ENCODE measurements around the gene KRT73. TPM values are rescaled to one million over a fixed set of nuclear protein-coding genes. Genes with fewer than 3 reads are reported as not detected.

The KRT73 gene
- total RNA-seq, 4 donors from 2014 or later = not detected

DNA sequence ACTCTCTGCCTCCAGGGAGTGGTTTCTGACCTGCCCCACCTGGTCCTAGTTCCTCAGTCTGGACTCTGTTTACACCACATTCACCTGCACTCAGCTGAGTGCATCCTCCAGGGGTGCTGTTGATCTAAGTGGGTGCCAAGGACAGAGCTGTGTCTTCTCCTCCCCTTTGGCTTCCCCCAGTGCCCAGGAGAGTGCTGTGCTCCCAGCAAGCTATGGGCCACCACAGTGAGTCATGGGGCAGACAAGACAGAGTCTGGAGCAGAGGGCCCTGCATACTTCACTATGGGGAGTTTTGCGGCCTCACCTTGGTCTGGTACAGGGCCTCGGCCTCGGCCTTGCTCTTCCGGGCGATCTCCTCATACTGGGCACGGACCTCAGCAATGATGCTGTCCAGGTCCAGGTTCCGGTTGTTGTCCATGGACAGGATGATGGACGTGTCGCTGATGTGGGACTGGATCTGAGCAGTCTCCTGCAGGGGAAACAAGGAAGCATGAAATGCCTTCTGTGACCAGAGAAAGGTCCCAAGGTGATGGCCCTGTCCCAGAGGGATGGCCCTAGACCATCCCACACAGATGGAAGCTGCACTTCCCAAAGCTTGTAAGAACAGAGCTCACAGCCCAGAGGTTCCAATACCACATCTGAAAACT lies 4.9 kb downstream of the KRT73 start:
- intact Hi-C loops (cut with DNase I; ENCODE audit: low total_unique reads) = no loop called here

DNA sequence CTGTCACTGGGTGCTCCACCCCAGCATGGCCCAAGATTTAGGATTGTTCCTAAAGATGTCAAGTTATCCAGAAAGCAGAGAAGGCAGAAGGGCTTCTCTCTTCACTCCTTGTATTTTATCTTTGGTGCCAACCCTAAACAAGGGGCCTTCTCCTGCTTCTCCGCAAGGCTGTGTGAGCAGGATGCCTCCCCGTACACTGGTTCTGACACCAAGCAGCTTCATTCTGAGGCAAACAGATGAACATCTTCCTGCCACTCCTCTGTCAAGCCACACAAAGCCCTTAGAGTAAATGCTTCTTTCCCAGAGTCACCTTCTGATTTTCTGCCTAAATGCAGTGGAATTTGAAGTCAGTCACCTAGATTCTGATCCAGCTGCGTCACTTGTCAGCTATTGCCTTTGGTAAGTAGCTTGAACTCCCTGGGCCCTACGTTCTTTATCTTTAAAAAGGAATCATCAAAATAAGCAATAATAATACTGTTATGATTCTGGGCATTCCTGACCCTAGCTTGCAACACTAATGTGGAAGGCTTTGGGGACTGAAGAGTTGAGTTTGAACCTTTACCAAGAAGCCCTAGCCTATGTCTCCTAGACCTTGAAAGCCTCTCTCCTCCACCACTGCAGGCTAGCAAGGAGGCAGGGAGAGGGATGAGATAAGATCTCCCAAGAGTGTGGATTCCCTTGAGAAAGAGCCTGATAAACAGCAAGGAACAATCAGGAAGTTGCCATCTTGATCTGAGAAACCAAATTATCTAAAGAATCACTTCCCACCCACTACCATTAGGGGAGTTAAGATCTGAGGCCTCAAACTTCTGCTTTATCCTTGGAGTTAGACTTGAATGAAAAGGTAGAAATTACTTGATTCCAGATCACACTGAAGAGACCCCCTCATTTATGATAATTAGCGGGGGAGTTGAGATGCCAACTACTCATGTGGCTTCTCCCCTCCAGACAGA lies 5.7 kb downstream of the KRT73 start:
- no peak overlapping the region for H3K4me3 ChIP-seq
- H3K4me1 ChIP-seq = no peaks in the 10 kb centered on the region
- no peak overlapping the region for H3K27ac ChIP-seq
- no peaks in the 10 kb centered on the region for H3K36me3 ChIP-seq
- DNase-seq = no peak
- in situ Hi-C loops (cut with MboI; ENCODE audit: low pct_ligation_motif_present in 1 of 4, low pct_unique_long_range_greater_than_20kb in 1 of 4, low sequenced_read_pairs in 3 of 4) = no loop called here
- no peaks in the 10 kb centered on the region for H3K9me3 ChIP-seq
- peaks cover 27% of the 10 kb centered on the region for H3K27me3 ChIP-seq
- intact Hi-C loops (cut with DNase I; ENCODE audit: low total_unique reads) = no loop called here
- TF ChIP-seq EP300 (IDR thresholded peaks at IDR 0.05; ENCODE audit: low read depth) = no peak
- no peak for TF ChIP-seq POLR2A (IDR thresholded peaks at IDR 0.05)
- TF ChIP-seq, protein P1, sequence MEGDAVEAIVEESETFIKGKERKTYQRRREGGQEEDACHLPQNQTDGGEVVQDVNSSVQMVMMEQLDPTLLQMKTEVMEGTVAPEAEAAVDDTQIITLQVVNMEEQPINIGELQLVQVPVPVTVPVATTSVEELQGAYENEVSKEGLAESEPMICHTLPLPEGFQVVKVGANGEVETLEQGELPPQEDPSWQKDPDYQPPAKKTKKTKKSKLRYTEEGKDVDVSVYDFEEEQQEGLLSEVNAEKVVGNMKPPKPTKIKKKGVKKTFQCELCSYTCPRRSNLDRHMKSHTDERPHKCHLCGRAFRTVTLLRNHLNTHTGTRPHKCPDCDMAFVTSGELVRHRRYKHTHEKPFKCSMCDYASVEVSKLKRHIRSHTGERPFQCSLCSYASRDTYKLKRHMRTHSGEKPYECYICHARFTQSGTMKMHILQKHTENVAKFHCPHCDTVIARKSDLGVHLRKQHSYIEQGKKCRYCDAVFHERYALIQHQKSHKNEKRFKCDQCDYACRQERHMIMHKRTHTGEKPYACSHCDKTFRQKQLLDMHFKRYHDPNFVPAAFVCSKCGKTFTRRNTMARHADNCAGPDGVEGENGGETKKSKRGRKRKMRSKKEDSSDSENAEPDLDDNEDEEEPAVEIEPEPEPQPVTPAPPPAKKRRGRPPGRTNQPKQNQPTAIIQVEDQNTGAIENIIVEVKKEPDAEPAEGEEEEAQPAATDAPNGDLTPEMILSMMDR (IDR thresholded peaks at IDR 0.05) = no peak
- no peak for TF ChIP-seq POLR2AphosphoS5 (IDR thresholded peaks at IDR 0.05)
- 72 to 84% methylated on average over 5 of the region's 5 CpGs for WGBS, 2 donors (ENCODE audit: low coverage in 1 of 2)

More for the DNA sequence above, 4.9 kb downstream of the KRT73 start:
- Histone ChIP-seq H3K4me3 (no peak overlapping the region), H3K4me1 (no peaks in the 10 kb centered on the region), H3K9me3 (no peaks in the 10 kb centered on the region), H3K36me3 (no peaks in the 10 kb centered on the region), H3K27me3 (peaks cover 23% of the 10 kb centered on the region), H3K27ac (no peak overlapping the region)
- DNase-seq = no peak
- no peak for TF ChIP-seq POLR2A (IDR thresholded peaks at IDR 0.05)
- no peak for TF ChIP-seq POLR2AphosphoS5 (IDR thresholded peaks at IDR 0.05)
- TF ChIP-seq, protein P1 (IDR thresholded peaks at IDR 0.05) = no peak
- TF ChIP-seq EP300 (IDR thresholded peaks at IDR 0.05; ENCODE audit: low read depth) = no peak
- in situ Hi-C loops (cut with MboI; ENCODE audit: low pct_ligation_motif_present in 1 of 4, low pct_unique_long_range_greater_than_20kb in 1 of 4, low sequenced_read_pairs in 3 of 4) = no loop called here
- WGBS, 2 donors (ENCODE audit: low coverage in 1 of 2) = 96% methylated on average over 9 of the region's 9 CpGs; no CpG with 5 or more reads in 1 of the 2 donors

DNA sequence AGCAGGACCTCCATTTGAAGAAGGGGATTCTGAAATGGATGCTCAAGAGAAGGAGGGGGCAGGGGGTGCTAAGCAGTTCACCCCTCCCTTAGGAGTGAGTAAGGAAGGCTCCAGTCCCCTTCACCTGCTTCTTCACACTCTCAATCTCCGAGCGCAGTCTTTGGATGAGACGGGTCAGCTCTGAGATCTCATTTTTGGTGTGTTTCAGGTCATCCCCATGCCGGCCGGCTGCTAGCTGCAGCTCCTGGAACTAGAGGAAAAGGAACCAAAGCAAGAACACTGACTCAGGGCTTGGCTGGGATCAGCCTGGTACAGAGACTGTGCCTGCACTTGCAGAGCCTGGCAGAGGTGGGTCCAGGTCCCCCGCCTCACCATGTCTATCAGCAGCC lies 7.3 kb downstream of the KRT73 start:
- H3K27me3 ChIP-seq = peaks cover 27% of the 10 kb centered on the region

More for the DNA sequence above, 7.3 kb downstream of the KRT73 start:
- DNase-seq = no peak
- in situ Hi-C loops (cut with MboI; ENCODE audit: low pct_ligation_motif_present in 1 of 4, low pct_unique_long_range_greater_than_20kb in 1 of 4, low sequenced_read_pairs in 3 of 4) = no loop called here
- WGBS, 2 donors (ENCODE audit: low coverage in 1 of 2) = 89 to 92% methylated on average over 3 to 6 of the region's 6 CpGs
- H3K9me3 ChIP-seq = no peaks in the 10 kb centered on the region
- no peaks in the 10 kb centered on the region for H3K4me1 ChIP-seq
- TF ChIP-seq, protein P1 (IDR thresholded peaks at IDR 0.05) = no peak
- TF ChIP-seq POLR2AphosphoS5 (IDR thresholded peaks at IDR 0.05) (no peak), EP300 (IDR thresholded peaks at IDR 0.05; ENCODE audit: low read depth) (no peak), POLR2A (IDR thresholded peaks at IDR 0.05) (no peak)
- intact Hi-C loops (cut with DNase I; ENCODE audit: low total_unique reads) = no loop called here
- no peaks in the 10 kb centered on the region for H3K36me3 ChIP-seq
- H3K4me3 ChIP-seq = no peak overlapping the region
- H3K27ac ChIP-seq = no peak overlapping the region

Measured in transverse colon (tissue), 4 donors.